HG03025 (cell line): ENCODE measurements around the gene ACAT2.
"Not testable (repeated sequence)": the region's sequence is repeated elsewhere in the genome, so short reads cannot be mapped to it uniquely, and the experiment has no call there.

Experiments used
- ATAC-seq: cut with Tn5 transposase; IDR thresholded peaks from one replicate; pipeline ENCODE4 v1.9.1; 2021; ENCODE audit warnings: mild to moderate bottlenecking, moderate library complexity; ENCODE audit not compliant: unreplicated experiment, low FRiP score

The ACAT2 gene

DNA sequence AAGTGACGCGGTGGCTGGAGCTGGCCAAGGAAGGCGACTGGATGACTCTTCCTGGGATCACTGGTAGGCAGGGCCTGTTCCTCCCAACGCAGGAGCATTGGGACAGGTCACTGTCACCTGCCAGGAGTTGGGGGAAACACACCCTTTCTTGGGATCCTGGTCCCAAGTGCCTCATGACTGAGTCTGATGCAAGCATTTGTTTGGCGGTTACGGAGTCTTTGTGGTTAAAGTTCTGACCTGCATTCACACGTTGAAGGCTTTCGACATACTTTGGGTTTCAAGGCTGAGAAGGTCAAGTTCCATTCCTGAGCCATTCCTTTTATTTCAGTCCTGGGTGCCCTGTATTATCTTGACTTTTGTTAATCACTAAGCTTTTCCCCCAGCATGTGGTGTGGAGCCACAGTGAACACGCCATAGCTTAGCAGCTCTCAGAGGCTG lies 44.2 kb downstream of the ACAT2 start:
- no peak for ATAC-seq

GRCh38 chr6:159807150-159807858 lies 45.5 kb downstream of the ACAT2 start:
- no peak for ATAC-seq

DNA sequence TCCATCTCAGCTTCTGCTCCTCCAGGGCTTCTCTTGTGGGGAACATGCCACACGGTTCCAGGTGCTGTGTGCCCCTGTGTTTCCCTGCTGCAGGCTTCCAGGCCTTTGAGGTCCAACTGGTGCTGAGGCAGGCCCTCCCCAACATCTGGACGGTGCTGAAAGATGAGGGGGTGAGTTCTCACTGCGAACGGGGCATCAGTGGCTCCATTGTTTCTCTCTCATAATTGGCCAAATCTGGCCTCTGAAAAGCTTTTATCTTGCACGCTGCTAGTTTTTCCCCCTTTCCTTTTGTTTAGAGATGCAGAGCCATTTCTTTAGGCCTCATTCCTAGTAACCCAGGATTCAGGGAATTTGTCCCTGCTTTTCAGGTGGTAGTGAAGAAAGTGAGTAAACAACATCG lies 46.8 kb downstream of the ACAT2 start:
- no peak for ATAC-seq

GRCh38 chr6:159809149-159809548 lies 47.3 kb downstream of the ACAT2 start:
- ATAC-seq = no peak

DNA sequence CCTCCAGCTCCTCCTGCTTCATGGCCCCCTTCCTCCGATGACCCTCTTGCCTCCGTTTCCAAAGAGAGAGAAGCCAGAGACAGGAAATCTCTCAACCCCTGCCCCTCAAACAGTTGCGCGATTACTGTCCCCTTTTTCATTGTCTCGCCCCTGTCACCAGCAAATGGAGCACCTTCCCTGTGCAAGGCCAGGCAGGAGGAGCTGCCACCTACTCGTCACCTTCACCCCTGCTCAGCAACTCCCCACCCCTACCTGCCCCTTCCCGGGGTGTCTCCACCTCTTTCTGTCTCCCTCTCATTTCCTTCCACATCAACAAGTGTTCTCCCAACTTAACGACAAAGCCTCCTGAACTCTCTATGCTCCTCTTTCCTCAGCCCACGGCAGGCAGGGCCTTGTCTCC lies 51.9 kb downstream of the ACAT2 start:
- ATAC-seq = no peak

DNA sequence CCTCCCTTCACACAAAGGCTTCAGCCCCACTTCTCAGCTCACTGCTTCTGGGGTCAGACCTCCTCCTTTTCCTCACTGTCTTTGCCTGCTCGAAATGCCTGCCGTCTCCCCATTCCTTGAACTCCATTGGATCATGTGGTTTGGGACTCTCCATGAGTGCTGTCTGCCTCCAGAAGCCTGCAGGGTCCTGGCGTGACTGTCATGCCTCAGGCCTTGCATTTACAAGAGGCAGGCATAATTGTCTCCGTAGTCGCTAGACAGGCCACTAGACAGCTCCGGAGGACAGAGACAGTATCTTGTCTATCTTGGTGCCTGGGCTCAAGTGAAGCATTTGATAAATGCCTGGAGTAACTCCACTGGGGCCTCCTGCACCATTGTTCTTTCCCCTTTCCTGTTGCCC lies 53.6 kb downstream of the ACAT2 start:
- no peak for ATAC-seq

DNA sequence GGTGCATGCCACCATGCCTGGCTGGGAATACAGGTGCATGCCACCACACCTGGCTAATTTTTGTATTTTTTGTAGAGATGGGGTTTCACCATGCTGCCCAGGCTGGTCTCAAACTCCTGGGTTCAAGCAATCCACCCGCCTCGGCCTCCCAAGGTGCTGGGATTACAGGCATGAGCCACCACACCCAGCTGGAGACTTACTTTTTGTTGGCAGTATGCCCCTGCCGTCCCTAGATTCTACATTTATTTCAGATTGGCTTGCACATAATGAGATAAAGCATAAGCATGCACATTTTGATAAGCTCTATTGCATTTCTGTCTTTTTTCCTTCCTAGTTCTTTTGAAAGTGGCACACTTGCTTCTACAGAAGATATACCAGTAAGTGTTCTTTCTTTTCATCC lies 54.9 kb downstream of the ACAT2 start:
- ATAC-seq = not testable (repeated sequence)

DNA sequence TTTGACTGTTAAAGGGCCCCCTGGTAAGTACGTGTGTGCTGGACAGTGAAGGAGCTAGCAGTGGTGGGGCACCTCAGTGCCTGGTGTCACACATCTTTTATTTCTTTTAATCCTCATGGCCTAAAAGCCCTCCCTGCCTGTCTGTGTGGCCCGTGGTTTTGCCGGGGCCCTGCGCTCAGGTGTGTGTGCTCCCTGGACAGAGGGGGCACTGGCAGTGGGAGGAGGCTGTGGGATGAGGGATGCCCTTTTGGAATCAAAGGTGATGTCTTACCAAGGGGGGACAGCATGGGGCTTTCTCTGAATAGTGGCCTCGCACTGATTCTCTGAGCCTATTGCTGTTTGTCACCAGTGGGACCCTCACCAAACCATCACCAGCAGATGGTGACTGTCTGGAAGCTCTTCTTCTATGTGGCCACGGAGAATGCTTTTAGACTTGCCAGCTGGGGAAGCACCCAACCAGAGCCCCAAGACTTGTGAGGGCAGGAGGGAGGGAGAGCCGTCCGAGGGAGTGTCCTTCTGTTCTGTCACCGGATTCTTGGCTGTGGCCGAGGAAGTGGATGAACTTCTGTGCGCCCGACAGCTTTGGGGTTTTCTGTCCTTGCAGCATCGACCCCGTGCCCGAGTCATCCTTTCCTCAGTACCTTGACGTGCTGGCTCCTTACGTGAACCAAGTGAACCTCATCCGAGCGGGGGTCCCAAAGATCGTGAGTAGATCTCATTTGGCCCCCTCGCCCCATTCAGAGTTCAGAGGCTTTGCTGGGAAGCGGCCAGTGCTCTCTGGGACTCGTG lies 56.3 kb downstream of the ACAT2 start:
- no peak for ATAC-seq

GRCh38 chr6:159819098-159819497 lies 57.3 kb downstream of the ACAT2 start:
- no peak for ATAC-seq

- no peak for ATAC-seq
Observed at GRCh38 chr6:159819932-159820640, 58.2 kb downstream of the ACAT2 start.

DNA sequence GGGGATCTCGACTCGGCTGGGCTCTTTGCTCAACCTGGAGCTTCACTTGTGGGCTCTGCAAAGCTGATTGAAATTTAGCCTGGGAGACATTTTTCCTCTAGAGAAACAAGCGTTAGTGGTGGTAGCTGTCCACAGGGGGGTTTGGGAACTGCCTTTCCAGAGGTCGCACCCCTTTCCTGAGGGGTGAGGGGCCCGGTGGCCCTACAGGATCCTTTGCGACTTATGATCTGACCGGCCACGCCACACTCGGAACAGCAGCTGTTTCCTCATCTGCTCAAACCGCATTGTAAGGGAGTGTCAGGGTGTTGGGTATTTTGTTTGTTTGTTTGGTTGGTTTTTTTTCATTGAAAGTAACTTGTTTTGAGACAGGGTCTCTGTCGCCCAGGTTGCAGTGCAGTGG lies 59.3 kb downstream of the ACAT2 start:
- no peak for ATAC-seq

GRCh38 chr6:159821726-159822125 lies 59.9 kb downstream of the ACAT2 start:
- no peak for ATAC-seq

GRCh38 chr6:159823953-159824352 lies 62.1 kb downstream of the ACAT2 start:
- no peak for ATAC-seq

- not testable (repeated sequence) for ATAC-seq
Observed at GRCh38 chr6:159824690-159825089, 62.8 kb downstream of the ACAT2 start.

DNA sequence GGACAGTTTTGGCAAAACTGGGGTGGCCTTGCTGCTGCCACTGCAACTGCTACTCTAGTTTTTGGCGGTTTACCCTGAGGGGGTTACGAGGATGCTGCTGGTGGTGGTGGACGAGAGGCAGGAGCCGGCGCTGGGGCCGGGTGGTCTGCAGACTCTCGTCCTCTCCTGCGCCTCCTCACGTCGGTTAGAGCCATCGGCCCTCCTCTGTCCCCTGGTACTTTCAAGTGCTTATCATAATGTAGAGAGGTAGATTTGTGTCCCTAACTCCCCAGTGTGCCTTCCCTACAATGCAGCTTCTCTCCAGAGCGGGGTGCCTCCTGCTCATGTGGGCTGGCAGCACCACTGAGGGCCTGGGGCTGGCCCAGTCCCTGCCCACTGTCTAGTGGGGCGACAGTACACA lies 64.2 kb downstream of the ACAT2 start:
- no peak for ATAC-seq

DNA sequence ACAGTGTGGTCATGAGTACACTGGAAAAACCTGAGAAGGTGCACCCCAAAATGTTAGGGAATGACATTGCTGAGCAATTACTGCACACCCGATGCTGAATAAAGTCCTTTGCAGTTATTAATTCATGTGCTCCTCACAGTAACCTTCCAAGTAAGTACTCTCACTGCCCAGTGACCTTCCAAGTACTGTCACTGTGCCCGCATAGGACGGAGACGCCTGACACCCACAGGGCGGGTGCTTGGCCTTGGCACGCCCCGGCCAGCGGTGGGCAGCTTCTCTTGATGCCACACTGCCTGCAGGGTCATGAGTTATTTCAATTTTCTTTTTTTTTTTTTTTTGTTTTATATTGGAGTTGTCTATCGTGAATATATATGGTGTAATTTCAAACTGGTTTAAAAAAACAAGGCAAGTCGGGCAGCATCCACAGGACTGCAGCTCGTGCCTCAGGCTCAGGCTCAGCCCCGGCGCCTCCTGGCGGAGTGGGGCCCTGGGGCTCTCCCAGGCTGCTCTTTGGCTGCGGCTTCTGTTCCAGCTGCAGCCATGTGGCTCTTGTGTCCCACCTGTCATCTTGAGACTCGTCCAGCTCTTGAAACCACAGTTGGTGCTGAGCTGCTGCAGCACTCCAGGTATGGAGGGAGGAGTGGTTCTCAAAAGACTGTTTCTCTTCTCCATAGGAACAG lies 65.3 kb downstream of the ACAT2 start:
- no peak for ATAC-seq

DNA sequence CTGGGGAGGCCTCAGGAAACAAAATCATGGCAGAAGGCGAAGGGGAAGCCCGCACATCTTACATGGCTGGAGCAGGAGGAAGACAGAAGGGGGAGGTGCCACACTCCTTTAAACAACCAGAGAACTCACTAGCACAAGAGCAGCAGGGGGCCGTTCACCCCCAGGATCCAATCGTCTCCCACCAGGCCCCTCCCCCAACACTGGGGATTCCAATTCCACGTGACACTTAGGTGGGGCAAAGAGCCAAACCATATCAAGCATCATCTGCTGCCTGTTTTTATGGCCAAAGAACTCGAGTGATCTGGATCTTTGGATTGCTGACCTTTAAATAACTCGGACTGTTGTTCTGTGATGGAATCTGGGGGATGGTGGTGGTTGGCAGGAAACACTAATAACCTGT lies 66.2 kb downstream of the ACAT2 start:
- no peak for ATAC-seq
